ENCODE measurements around the gene TOR1AIP2. TPM values are rescaled to one million over a fixed set of nuclear protein-coding genes. Genes with fewer than 3 reads are reported as not detected.

The TOR1AIP2 gene
- 148 and 177 TPM in 2 replicates for total RNA-seq

DNA sequence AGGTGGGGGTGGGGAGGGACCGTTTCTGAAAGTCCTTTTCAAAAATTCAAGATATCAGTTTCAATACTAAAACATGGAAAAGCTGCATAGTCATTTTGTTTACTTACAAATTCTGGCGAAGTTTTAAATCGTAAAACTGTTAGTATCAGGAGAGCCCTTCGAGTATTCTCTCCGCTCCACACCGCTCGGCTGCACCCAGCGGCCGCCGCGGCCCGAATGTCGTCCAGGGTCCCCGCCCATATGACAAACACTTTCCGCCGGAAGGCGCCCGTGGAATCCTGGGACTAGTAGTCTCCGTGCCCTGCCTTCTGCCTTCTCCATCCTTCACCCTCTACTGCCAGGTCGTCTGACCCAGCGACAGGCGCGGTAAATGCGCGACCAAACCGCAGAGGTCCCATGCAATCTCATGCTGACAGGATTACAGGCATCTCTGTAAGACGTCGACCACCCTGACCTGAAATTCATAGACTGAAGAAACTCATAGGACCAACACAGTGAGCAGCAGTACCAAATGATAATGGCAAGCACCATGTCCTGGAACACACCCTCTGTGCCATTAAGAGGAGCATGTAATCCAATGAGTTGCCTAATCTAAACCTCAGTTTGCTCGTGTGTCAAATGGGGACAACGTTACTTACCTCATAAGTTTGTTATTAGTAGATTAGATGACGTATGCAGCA lies at the start of gene TOR1AIP2:
TOR1AIP2 (minus strand) TSS at position 218 of the 680 bp plus-strand sequence. CDS start 25,138 bp downstream, outside the sequence.

DNA sequence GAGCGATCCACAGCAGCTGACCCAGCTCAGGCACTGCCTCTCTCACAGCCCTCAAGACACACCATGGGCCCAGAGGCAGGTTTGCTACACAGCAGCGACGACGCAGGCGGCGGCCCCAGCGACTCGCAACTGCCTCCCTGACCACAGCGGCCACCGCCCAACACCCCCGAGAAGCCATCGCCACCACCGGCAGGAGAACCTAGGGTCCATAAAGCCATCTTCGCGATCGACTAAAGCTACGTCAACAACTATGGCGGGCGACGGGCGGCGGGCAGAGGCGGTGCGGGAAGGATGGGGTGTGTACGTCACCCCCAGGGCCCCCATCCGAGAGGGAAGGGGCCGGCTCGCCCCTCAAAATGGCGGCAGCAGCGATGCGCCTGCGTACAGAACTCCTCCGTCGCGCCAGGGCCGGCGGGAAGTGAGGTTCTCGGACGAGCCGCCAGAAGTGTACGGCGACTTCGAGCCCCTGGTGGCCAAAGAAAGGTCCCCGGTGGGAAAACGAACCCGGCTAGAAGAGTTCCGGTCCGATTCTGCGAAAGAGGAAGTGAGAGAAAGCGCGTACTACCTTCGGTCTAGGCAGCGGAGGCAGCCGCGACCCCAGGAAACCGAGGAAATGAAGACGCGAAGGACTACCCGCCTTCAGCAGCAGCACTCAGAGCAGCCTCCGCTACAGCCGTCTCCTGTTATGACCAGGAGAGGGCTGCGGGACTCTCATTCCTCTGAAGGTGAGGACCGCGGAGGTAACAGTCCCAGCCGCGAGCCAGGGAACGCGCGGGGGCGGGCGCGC lies 4.8 kb upstream of the TOR1AIP2 start, which contains the start of gene TOR1AIP1:
TOR1AIP1 (plus strand) TSS at position 33 of the 787 bp plus-strand sequence; CDS start at position 251, 218 bp downstream.

Other genes starting within 250 kb of the TOR1AIP2 start
- gene FAM163A, start 134.5 kb downstream of the TOR1AIP2 start, total RNA-seq = not detected in 2 replicates
- gene TOR1AIP1, start 4.5 kb upstream of the TOR1AIP2 start, total RNA-seq = 98.9 and 105 TPM in 2 replicates
- gene CEP350, start 77.0 kb upstream of the TOR1AIP2 start, total RNA-seq = 78.9 and 93.1 TPM in 2 replicates